ENCODE measurements around the gene PAH. TPM values are rescaled to one million over a fixed set of nuclear protein-coding genes. Genes with fewer than 3 reads are reported as not detected.

Gene PAH
- total RNA-seq, 6 experiments from 2014 or later = 873 to 2,034 (median 1,035) TPM

DNA sequence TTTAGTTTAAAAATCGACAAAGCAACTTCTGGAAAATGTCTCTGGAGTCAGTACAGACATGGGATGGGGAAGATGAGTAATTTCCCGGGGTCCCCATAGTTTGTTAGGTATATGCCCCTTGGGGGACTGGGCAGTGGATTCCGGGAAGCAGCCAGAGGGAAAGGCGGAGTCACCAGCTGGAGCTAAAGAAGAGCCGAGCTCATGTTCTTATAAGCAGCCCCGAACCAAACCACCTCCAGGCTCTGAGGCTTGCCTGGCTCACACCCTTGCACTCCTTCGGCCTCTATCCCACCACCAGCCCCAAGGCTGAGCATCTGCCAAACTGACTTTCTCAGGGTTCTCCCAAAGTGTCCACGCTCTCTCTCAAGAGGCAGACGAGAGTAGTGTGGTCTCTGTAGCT, 117.8 kb downstream of the PAH start:
- no peaks in the 10 kb centered on the region for H3K36me3 ChIP-seq
- H3K27me3 ChIP-seq = no peaks in the 10 kb centered on the region
- H3K4me3 ChIP-seq = no peak overlapping the region
- ATAC-seq = no peak
- no peaks in the 10 kb centered on the region for H3K9me3 ChIP-seq
- H3K27ac ChIP-seq = no peak overlapping the region
- TF ChIP-seq POLR2A (IDR thresholded peaks at IDR 0.05) = no peak
- TF ChIP-seq, protein P1, sequence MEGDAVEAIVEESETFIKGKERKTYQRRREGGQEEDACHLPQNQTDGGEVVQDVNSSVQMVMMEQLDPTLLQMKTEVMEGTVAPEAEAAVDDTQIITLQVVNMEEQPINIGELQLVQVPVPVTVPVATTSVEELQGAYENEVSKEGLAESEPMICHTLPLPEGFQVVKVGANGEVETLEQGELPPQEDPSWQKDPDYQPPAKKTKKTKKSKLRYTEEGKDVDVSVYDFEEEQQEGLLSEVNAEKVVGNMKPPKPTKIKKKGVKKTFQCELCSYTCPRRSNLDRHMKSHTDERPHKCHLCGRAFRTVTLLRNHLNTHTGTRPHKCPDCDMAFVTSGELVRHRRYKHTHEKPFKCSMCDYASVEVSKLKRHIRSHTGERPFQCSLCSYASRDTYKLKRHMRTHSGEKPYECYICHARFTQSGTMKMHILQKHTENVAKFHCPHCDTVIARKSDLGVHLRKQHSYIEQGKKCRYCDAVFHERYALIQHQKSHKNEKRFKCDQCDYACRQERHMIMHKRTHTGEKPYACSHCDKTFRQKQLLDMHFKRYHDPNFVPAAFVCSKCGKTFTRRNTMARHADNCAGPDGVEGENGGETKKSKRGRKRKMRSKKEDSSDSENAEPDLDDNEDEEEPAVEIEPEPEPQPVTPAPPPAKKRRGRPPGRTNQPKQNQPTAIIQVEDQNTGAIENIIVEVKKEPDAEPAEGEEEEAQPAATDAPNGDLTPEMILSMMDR (IDR thresholded peaks at IDR 0.05) = no peak
- H3K4me1 ChIP-seq = no peaks in the 10 kb centered on the region
- WGBS (ENCODE audit: insufficient coverage, low coverage, low lambda C conversion rate, missing lambda C conversion rate) = 36% methylated on average over 1 of the region's 9 CpGs
- no peak for DNase-seq
- intact Hi-C loops (cut with DNase I) = no loop called here

DNA sequence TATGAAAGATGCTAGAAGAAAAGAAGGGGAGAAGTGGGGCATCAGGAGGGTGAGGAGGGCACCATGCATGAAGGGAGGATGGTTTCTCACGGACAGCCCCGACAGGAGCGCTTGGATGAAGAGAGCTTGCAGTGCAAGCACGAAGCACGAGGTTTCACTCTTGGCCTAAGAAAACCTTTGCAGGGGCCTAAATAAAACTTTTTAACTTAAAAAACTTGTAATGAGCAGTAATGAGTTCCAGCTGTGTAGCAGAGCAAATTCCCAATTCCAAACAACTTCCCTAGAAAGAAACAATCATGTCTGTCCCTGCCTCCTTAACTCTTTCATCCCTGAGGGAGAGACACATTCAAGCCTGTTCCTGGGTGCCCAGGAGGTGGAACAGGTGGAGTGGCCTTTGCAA, 119.5 kb downstream of the PAH start:
- no peaks in the 10 kb centered on the region for H3K27me3 ChIP-seq
- WGBS (ENCODE audit: insufficient coverage, low coverage, low lambda C conversion rate, missing lambda C conversion rate) = 87% methylated on average over 3 of the region's 5 CpGs
- H3K4me3 ChIP-seq = no peak overlapping the region
- H3K9me3 ChIP-seq = no peaks in the 10 kb centered on the region
- no peaks in the 10 kb centered on the region for H3K36me3 ChIP-seq
- DNase-seq (no peak), ATAC-seq (no peak)
- no peaks in the 10 kb centered on the region for H3K4me1 ChIP-seq
- TF ChIP-seq POLR2A (IDR thresholded peaks at IDR 0.05) = no peak
- TF ChIP-seq, protein P1 (IDR thresholded peaks at IDR 0.05) = no peak
- intact Hi-C loops (cut with DNase I) = no loop called here
- no peak overlapping the region for H3K27ac ChIP-seq

DNA sequence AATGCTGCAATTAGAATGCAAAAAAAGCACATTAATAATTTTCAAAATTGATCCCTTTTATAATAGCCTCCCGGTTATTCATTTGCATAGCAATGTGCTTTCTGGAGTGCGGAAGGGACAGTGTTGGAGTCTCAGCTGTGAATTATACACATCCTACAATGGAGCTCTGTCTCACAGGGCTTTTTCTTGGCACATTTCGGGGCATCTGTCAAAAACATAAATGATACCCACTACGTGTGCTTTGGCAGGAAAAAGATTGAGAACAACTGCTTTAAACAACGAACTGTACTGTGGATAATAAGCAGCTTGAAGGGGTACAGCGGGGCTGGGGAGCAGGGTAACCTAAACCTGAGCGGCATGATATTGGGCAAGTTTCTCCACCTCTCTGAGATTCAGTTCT, 123.1 kb downstream of the PAH start:
- intact Hi-C loops (cut with DNase I) = no loop called here
- ATAC-seq (no peak), DNase-seq (no peak)
- Histone ChIP-seq H3K9me3 (no peaks in the 10 kb centered on the region), H3K27ac (no peak overlapping the region), H3K4me3 (no peak overlapping the region), H3K27me3 (no peaks in the 10 kb centered on the region), H3K36me3 (no peaks in the 10 kb centered on the region), H3K4me1 (no peaks in the 10 kb centered on the region)
- TF ChIP-seq POLR2A (IDR thresholded peaks at IDR 0.05) = no peak
- TF ChIP-seq, protein P1 (IDR thresholded peaks at IDR 0.05) = no peak
- 66% methylated on average over 7 of the region's 7 CpGs for WGBS (ENCODE audit: insufficient coverage, low coverage, low lambda C conversion rate, missing lambda C conversion rate)

Other genes starting within 250 kb of the PAH start
- 1 to 10 TPM in 1 of 6 experiments, under 1 TPM in 5; 0.18 to 1.6 (median 0.33) TPM for gene ASCL1, start 40.4 kb upstream of the PAH start, total RNA-seq

Data from right lobe of liver (tissue), 6 donors.